Measurements from ENCODE around the gene RBM39. TPM values are rescaled to one million over a fixed set of nuclear protein-coding genes. Genes with fewer than 3 reads are reported as not detected.

The RBM39 gene
- total and polyA plus RNA-seq, 4 donors, result 65.6 to 383 (median 322) TPM

DNA sequence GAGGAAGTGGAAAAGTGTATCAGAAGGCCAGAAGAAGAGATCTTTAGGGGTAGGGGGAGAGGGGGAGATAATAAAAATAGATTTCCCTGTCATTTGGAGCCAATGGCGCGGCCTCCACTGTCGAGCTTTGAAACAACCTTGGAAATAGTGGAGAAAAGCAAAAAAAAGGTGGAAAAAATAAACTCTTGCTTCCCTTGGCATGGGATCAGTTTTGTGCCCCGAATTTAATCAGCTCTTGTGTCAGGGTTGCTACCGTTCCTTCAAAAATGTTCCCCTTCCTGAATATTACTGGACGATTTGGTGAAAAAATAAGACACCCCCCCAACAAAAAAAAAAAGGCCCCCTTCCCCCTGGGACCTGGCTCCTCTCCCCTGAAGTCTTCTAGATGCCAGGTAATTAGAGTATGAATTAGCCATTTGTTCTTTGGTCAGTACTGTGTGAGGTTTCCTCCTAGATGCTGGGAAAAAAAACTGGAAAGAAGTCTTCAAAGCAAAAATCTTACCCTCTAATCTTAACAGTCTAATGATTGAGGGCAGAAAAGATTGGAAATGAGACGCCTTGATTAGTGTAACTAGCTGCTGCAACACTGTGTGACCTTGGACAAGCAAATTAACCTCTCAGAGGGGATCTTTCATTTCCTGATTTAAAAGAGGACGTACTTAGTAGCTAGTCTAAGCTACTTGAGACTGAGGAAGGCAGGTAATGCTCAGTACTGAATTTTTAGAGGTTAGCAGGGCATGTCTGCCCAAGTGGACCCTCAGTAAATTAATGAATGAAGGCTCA lies 872 bp upstream of the RBM39 start:
- H3K36me3 ChIP-seq (ENCODE audit: control insufficient read depth in 1 of 2, insufficient read depth in 2 of 2, low read length in 1 of 2), result peaks cover 2 to 4% of the 10 kb centered on the region in 2 donors
- H3K4me1 ChIP-seq (ENCODE audit: control insufficient read depth in 1 of 2, insufficient read depth in 2 of 2, low read length in 2 of 2), result peaks cover 0 to 4% of the 10 kb centered on the region in 2 donors
- peak overlapping the region; percentile 58 to 85 for H3K4me3 ChIP-seq (ENCODE audit: low read length in 2 of 2)
- peak overlapping the region; percentile 46 to 85 for H3K27ac ChIP-seq (ENCODE audit: low read depth in 1 of 2, low read length in 2 of 2)
- intact Hi-C loops (cut with DNase I), result loop anchor here (1.0 to 2.0 kb wide), 3 partner anchors 30 to 142 kb away; partner anchors contain the start of gene PHF20 (in 1 of the 2)
- H3K27me3 ChIP-seq (ENCODE audit: control insufficient read depth in 1 of 2, insufficient read depth in 2 of 2, low read length in 1 of 2), result no peaks in the 10 kb centered on the region
- H3K9me3 ChIP-seq (ENCODE audit: control insufficient read depth, low read length), result no peaks in the 10 kb centered on the region
- no peak for ATAC-seq (ENCODE audit: low FRiP score)
- DNase-seq, result no peak
- 9 to 11% methylated on average over 8 of the region's 8 CpGs for WGBS, 2 donors

DNA sequence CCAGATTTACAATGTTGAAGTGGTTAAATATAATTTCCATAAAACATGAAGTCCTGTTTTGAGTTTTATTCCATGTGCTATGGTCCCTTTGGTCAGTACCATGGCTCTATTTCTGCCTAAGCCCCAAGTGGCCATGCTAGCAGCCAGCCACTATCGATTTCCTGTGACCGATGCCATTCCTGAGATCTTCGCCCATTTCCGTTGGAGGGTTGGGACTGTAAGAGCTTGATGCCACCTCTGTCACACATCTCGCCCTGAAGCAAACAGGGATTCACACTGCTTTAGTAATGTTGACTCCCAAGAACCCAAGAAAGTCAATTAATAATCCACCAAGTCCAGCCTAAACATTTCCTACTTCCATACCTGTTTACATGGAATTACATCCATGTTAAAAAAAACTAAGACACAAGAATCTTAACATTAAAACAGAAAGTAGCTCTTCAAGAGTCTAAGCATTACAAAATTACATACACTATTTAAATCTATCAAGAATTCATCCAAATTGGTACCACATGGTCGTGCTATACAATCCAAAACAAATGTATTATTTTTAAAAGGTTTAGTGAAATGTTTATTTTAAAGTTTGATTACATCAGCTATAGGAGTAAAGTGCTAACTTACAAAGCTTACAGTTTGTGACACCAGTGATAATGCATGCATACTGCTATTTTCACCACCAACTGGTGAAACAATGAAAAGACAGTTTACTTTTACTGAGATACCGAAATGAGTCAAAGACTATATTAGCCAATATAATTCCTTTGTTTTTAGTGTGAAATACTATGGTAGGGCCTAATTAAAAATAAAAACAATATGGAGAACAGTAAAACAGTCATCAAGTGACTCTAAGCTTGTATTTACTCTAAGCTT lies 2.5 kb downstream of the RBM39 start:
- Histone ChIP-seq H3K27me3 (ENCODE audit: control insufficient read depth in 1 of 2, insufficient read depth in 2 of 2, low read length in 1 of 2) (no peaks in the 10 kb centered on the region), H3K4me3 (ENCODE audit: low read length in 2 of 2) (peak overlapping the region in 1 of 2 donors; percentile 26), H3K27ac (ENCODE audit: low read depth in 1 of 2, low read length in 2 of 2) (no peak overlapping the region), H3K36me3 (ENCODE audit: control insufficient read depth in 1 of 2, insufficient read depth in 2 of 2, low read length in 1 of 2) (peaks cover 4% of the 10 kb centered on the region in 2 donors), H3K9me3 (ENCODE audit: control insufficient read depth, low read length) (no peaks in the 10 kb centered on the region), H3K4me1 (ENCODE audit: control insufficient read depth in 1 of 2, insufficient read depth in 2 of 2, low read length in 2 of 2) (peaks cover 2 to 4% of the 10 kb centered on the region in 2 donors)
- 38 to 40% methylated on average over 7 of the region's 7 CpGs for WGBS, 2 donors
- intact Hi-C loops (cut with DNase I), result loop anchor here in 1 of 2 donors (5.0 kb wide), 1 partner anchor 38 kb away; no protein-coding TSS in a partner anchor
- no peak for ATAC-seq (ENCODE audit: low FRiP score)
- DNase-seq, result no peak

- intact Hi-C loops (cut with DNase I), result loop anchor here in 1 of 2 donors (5.0 kb wide), 1 partner anchor 39 kb away; no protein-coding TSS in a partner anchor
- Histone ChIP-seq H3K4me3 (ENCODE audit: low read length in 2 of 2) (no peak overlapping the region), H3K27me3 (ENCODE audit: control insufficient read depth in 1 of 2, insufficient read depth in 2 of 2, low read length in 1 of 2) (no peaks in the 10 kb centered on the region), H3K36me3 (ENCODE audit: control insufficient read depth in 1 of 2, insufficient read depth in 2 of 2, low read length in 1 of 2) (peaks cover 4% of the 10 kb centered on the region in 2 donors), H3K27ac (ENCODE audit: low read depth in 1 of 2, low read length in 2 of 2) (no peak overlapping the region), H3K4me1 (ENCODE audit: control insufficient read depth in 1 of 2, insufficient read depth in 2 of 2, low read length in 2 of 2) (peaks cover 2 to 4% of the 10 kb centered on the region in 2 donors), H3K9me3 (ENCODE audit: control insufficient read depth, low read length) (no peaks in the 10 kb centered on the region)
- no peak for ATAC-seq (ENCODE audit: low FRiP score)
- WGBS, 2 donors, result 43 to 44% methylated on average over 4 of the region's 4 CpGs
- no peak for DNase-seq
Observed at GRCh38 chr20:35738410-35739179, 3.5 kb downstream of the RBM39 start.

GRCh38 chr20:35737865-35738333 lies 4.2 kb downstream of the RBM39 start:
- ATAC-seq (ENCODE audit: low FRiP score) (no peak), DNase-seq (no peak)
- Histone ChIP-seq H3K27me3 (ENCODE audit: control insufficient read depth in 1 of 2, insufficient read depth in 2 of 2, low read length in 1 of 2) (no peaks in the 10 kb centered on the region), H3K36me3 (ENCODE audit: control insufficient read depth in 1 of 2, insufficient read depth in 2 of 2, low read length in 1 of 2) (peaks cover 4% of the 10 kb centered on the region in 2 donors), H3K4me3 (ENCODE audit: low read length in 2 of 2) (no peak overlapping the region), H3K27ac (ENCODE audit: low read depth in 1 of 2, low read length in 2 of 2) (no peak overlapping the region), H3K4me1 (ENCODE audit: control insufficient read depth in 1 of 2, insufficient read depth in 2 of 2, low read length in 2 of 2) (peaks cover 0 to 2% of the 10 kb centered on the region in 2 donors), H3K9me3 (ENCODE audit: control insufficient read depth, low read length) (no peaks in the 10 kb centered on the region)
- 91 to 92% methylated on average over 14 to 15 of the region's 15 CpGs for WGBS, 2 donors
- intact Hi-C loops (cut with DNase I), result loop anchor here in 1 of 2 donors (5.0 kb wide), 1 partner anchor 39 kb away; no protein-coding TSS in a partner anchor

- Histone ChIP-seq H3K36me3 (ENCODE audit: control insufficient read depth in 1 of 2, insufficient read depth in 2 of 2, low read length in 1 of 2) (peaks cover 4 to 7% of the 10 kb centered on the region in 2 donors), H3K4me3 (ENCODE audit: low read length in 2 of 2) (no peak overlapping the region), H3K27me3 (ENCODE audit: control insufficient read depth in 1 of 2, insufficient read depth in 2 of 2, low read length in 1 of 2) (no peaks in the 10 kb centered on the region), H3K9me3 (ENCODE audit: control insufficient read depth, low read length) (no peaks in the 10 kb centered on the region), H3K27ac (ENCODE audit: low read depth in 1 of 2, low read length in 2 of 2) (no peak overlapping the region), H3K4me1 (ENCODE audit: control insufficient read depth in 1 of 2, insufficient read depth in 2 of 2, low read length in 2 of 2) (peaks cover 0 to 2% of the 10 kb centered on the region in 2 donors)
- DNase-seq (no peak), ATAC-seq (ENCODE audit: low FRiP score) (no peak)
- intact Hi-C loops (cut with DNase I), result loop anchor here in 1 of 2 donors (5.0 kb wide), 1 partner anchor 41 kb away; no protein-coding TSS in a partner anchor
- WGBS, 2 donors, result 37 to 52% methylated on average over 7 of the region's 7 CpGs
Observed at GRCh38 chr20:35735826-35736470, 6.1 kb downstream of the RBM39 start.

GRCh38 chr20:35734777-35735649 lies 7.0 kb downstream of the RBM39 start:
- Histone ChIP-seq H3K9me3 (ENCODE audit: control insufficient read depth, low read length) (no peaks in the 10 kb centered on the region), H3K27me3 (ENCODE audit: control insufficient read depth in 1 of 2, insufficient read depth in 2 of 2, low read length in 1 of 2) (no peaks in the 10 kb centered on the region), H3K4me1 (ENCODE audit: control insufficient read depth in 1 of 2, insufficient read depth in 2 of 2, low read length in 2 of 2) (peaks cover 0 to 2% of the 10 kb centered on the region in 2 donors), H3K27ac (ENCODE audit: low read depth in 1 of 2, low read length in 2 of 2) (no peak overlapping the region), H3K36me3 (ENCODE audit: control insufficient read depth in 1 of 2, insufficient read depth in 2 of 2, low read length in 1 of 2) (peaks cover 4 to 5% of the 10 kb centered on the region in 2 donors), H3K4me3 (ENCODE audit: low read length in 2 of 2) (no peak overlapping the region)
- intact Hi-C loops (cut with DNase I), result loop anchor here in 1 of 2 donors (5.0 kb wide), 1 partner anchor 42 kb away; no protein-coding TSS in a partner anchor
- no peak for DNase-seq
- ATAC-seq (ENCODE audit: low FRiP score), result no peak
- WGBS, 2 donors, result 48 to 51% methylated on average over 4 of the region's 4 CpGs

- ATAC-seq (ENCODE audit: low FRiP score) (no peak), DNase-seq (no peak)
- no peak overlapping the region for H3K27ac ChIP-seq (ENCODE audit: low read depth in 1 of 2, low read length in 2 of 2)
- H3K9me3 ChIP-seq (ENCODE audit: control insufficient read depth, low read length), result no peaks in the 10 kb centered on the region
- H3K36me3 ChIP-seq (ENCODE audit: control insufficient read depth in 1 of 2, insufficient read depth in 2 of 2, low read length in 1 of 2), result peaks cover 3 to 7% of the 10 kb centered on the region in 2 donors
- no peaks in the 10 kb centered on the region for H3K27me3 ChIP-seq (ENCODE audit: control insufficient read depth in 1 of 2, insufficient read depth in 2 of 2, low read length in 1 of 2)
- no peak overlapping the region for H3K4me3 ChIP-seq (ENCODE audit: low read length in 2 of 2)
- intact Hi-C loops (cut with DNase I), result no loop called here
- H3K4me1 ChIP-seq (ENCODE audit: control insufficient read depth in 1 of 2, insufficient read depth in 2 of 2, low read length in 2 of 2), result peaks cover 0 to 2% of the 10 kb centered on the region in 2 donors
Observed at GRCh38 chr20:35734374-35734773, 7.7 kb downstream of the RBM39 start.

Measured in aorta (tissue), 5 donors.